GM12875 (cell line): ENCODE data around the gene TJAP1.

Experiments used
- H3K4me3 ChIP-seq: one replicate; pipeline ENCODE4 v1.5.1; 2011; ENCODE audit warnings: low read depth, low read length, control low read depth
- TF ChIP-seq, protein P1 (sequence below): IDR thresholded peaks from 2 replicates; pipeline ENCODE4 v1.5.1; 2011; ENCODE audit warnings: low read depth, mild to moderate bottlenecking, control low read depth, inconsistent platforms, low read length, moderate library complexity, borderline replicate concordance; ENCODE audit not compliant: insufficient read depth

The TJAP1 gene

DNA sequence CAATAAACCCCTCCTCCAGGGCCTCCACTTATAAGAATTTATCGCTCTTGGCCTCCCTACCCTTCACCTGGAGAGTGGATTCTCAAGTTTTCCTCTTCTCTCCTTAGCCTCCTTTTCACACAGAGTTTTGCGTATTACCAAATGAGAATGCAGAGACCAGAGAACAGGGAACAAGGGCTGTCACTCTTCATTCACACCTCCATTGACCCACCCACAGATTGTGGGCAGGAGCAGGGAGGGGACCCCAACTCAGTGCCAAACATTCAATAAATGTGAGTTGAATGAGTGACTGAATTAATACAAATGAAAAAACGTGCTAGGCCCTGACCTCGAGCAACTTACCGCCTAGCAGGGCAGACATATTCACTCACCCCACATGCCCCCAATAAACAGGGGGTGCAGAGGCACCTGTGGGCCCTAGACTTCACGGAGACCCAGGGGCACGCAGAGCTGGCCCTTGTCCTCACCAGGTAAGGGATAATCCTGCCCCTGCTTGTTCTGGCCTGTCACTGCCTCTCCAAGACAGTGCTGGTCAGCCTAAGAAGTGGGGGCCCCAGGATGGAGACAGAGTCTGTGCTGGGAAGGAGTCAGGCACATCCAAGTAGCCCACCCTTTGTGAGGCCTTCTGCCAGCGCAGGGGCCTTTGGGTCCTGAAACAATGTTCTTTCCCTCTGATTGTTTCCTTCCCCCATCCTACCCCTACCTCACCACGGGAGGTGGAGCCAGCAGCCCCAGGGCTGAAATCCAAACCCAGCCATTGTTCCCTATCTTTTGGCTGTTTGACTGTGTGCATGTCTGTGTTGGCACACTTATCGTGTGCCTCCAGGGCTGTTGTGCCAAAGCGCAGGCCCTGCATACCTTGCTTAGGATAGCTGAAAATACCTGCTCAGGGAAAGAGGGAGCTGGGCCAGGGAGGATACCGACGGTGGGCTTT is 8.4 kb upstream of the TJAP1 start:
- TF ChIP-seq, protein P1, sequence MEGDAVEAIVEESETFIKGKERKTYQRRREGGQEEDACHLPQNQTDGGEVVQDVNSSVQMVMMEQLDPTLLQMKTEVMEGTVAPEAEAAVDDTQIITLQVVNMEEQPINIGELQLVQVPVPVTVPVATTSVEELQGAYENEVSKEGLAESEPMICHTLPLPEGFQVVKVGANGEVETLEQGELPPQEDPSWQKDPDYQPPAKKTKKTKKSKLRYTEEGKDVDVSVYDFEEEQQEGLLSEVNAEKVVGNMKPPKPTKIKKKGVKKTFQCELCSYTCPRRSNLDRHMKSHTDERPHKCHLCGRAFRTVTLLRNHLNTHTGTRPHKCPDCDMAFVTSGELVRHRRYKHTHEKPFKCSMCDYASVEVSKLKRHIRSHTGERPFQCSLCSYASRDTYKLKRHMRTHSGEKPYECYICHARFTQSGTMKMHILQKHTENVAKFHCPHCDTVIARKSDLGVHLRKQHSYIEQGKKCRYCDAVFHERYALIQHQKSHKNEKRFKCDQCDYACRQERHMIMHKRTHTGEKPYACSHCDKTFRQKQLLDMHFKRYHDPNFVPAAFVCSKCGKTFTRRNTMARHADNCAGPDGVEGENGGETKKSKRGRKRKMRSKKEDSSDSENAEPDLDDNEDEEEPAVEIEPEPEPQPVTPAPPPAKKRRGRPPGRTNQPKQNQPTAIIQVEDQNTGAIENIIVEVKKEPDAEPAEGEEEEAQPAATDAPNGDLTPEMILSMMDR = no peak
- H3K4me3 ChIP-seq = no peak overlapping the region

DNA sequence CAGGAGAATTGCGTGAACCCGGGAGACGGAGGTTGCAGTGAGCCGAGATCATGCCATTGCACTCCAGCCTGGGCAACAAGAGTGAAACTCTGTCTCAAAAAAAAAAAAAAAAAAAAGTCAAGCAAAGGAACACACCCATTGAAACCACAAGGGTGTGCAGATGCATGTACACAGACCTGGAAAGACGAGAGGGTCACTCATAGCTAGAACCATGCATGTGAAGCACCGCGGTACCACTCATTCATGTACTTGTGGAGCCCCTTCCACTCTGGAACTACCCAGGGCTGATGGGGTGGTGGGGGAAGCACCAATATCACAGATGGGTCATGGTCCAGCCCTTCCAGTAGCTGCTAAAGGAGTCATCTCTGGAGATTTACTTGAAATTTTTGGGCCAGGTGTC is 7.4 kb upstream of the TJAP1 start:
- TF ChIP-seq, protein P1 = no peak
- H3K4me3 ChIP-seq = no peak overlapping the region

DNA sequence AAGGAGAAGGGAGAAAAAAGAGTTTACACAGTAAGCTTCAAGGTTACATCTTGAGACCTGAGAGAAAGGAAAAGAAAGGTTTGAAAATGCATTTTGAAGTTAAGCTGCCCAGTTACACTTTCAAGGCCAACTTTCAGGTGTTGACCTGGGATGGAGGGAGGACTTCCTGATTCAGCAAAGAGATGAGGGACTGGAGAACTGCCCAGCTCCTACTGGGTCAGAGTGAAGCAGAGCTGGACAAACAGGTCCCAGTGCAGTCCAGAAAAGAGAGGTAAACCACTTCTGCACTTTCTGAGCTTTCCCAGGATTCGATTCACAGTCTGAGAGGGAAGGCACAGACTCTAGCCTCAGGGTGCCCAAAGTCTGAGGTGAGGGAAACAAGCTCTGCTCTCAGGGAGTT is 6.0 kb upstream of the TJAP1 start:
- TF ChIP-seq, protein P1 = no peak

DNA sequence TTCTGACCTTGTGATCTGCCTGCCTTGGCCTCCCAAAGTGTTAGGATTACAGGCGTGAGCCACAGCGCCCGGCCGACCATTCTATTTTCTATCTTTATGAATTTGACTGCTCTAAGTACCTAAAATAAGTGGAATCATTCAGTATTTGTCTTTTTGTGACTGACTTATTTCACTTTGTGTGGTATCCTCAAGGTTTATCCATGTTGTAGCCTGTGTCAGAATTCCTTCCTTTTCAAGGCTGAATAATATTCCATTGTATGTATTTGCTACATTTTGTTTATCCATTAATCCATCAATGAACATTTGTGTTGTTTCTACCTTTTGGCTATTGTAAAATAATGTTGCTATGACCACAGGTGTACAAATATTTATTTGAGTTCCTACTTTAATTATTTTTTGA is 4.9 kb upstream of the TJAP1 start:
- TF ChIP-seq, protein P1 = no peak
- H3K4me3 ChIP-seq = no peak overlapping the region

More for the DNA sequence above, 6.0 kb upstream of the TJAP1 start:
- H3K4me3 ChIP-seq = no peak overlapping the region

DNA sequence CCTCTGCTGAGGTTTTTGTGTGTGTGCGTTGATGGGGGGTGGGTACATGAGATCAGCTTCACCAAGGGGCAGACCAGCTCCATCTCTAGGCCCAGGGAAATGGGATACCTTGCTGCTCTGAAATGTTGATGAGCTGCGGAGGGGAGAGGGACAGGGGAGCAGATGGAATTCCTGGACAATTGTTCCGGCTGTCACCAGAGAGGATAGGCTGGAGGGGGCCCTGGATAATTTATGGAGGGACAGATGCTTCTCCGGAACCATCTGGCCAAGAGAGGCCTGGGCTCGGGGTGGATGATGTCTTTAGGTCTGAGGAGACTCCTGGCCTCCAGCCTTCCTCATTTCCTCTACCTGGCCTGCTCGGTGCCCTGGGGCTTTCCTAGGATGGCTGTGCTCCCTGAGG is 1.9 kb upstream of the TJAP1 start:
- TF ChIP-seq, protein P1 = no peak
- no peak overlapping the region for H3K4me3 ChIP-seq

DNA sequence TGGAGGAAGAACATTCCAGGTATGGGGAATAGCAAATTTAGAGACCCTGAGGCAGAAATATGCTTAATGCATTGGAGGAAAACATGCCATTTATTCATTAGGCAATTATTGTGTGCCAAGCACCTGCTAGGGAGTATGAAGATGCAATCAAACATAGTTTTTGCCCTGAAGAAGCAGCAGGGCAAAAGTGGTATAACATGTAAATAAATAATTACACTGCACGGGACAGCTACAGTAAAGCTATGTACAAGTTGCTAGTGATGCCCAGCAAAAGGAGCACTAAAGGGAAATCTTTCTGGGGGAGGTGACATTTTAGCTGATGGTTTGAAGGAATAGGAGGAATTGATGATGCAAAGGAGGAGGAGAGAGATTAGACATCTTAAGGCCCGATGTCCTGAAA is 624 bp upstream of the TJAP1 start:
- TF ChIP-seq, protein P1 = no peak
- no peak overlapping the region for H3K4me3 ChIP-seq

DNA sequence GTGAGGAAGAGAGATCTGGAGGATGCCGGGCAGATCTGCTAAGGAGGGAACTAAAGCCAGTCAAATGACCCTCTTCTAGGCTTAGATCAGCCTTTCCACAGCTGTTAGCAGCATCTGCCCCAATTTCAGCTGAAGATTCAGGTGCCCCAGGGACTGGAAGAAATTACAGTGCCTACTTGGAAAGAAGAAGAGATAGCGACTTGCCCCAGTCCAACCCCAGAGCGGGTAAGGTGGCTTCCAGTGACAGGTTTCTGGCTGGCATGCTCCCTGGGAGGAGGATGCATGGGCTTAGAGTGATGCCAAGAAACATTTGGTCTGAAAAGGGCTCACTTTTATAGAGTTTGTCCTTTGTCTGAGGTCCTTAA is 620 bp downstream of the TJAP1 start:
- peak overlapping the region; percentile 58 for H3K4me3 ChIP-seq

More for the DNA sequence above, 620 bp downstream of the TJAP1 start:
- TF ChIP-seq, protein P1 = no peak
